ENCODE results near the gene PCK2. TPM values are rescaled to one million over a fixed set of nuclear protein-coding genes. Genes with fewer than 3 reads are reported as not detected.
"Not testable (repeated sequence)": the region's sequence is repeated elsewhere in the genome, so short reads cannot be mapped to it uniquely, and the experiment has no call there.

The PCK2 gene
- total RNA-seq, 1 donor = 13.0 TPM

DNA sequence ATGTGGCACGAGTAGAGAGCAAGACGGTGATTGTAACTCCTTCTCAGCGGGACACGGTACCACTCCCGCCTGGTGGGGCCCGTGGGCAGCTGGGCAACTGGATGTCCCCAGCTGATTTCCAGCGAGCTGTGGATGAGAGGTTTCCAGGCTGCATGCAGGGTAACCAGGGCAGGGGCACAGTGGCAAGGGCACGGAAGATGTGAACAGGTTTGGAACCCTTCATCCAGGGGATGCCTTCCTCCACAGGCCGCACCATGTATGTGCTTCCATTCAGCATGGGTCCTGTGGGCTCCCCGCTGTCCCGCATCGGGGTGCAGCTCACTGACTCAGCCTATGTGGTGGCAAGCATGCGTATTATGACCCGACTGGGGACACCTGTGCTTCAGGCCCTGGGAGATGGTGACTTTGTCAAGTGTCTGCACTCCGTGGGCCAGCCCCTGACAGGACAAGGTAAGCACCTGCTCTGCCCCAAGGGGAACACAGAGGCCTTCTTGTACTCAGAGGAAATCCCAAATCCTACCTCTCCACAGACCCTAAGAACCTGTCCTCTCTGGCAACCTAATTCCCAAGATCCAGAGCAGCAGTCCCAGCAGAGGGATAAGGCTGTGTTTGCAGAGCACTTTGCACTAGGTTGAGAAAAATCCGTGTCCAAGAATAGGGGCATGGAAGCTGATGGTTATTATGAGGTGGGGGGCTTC is 4.3 kb downstream of the PCK2 start:
- no peak overlapping the region for H3K4me3 ChIP-seq (ENCODE audit: low read depth, low read length)
- no peak for DNase-seq (ENCODE audit: low read depth)
- TF ChIP-seq, protein P1, sequence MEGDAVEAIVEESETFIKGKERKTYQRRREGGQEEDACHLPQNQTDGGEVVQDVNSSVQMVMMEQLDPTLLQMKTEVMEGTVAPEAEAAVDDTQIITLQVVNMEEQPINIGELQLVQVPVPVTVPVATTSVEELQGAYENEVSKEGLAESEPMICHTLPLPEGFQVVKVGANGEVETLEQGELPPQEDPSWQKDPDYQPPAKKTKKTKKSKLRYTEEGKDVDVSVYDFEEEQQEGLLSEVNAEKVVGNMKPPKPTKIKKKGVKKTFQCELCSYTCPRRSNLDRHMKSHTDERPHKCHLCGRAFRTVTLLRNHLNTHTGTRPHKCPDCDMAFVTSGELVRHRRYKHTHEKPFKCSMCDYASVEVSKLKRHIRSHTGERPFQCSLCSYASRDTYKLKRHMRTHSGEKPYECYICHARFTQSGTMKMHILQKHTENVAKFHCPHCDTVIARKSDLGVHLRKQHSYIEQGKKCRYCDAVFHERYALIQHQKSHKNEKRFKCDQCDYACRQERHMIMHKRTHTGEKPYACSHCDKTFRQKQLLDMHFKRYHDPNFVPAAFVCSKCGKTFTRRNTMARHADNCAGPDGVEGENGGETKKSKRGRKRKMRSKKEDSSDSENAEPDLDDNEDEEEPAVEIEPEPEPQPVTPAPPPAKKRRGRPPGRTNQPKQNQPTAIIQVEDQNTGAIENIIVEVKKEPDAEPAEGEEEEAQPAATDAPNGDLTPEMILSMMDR (IDR thresholded peaks at IDR 0.05; ENCODE audit: insufficient read depth, low read depth, low read length) = no peak

DNA sequence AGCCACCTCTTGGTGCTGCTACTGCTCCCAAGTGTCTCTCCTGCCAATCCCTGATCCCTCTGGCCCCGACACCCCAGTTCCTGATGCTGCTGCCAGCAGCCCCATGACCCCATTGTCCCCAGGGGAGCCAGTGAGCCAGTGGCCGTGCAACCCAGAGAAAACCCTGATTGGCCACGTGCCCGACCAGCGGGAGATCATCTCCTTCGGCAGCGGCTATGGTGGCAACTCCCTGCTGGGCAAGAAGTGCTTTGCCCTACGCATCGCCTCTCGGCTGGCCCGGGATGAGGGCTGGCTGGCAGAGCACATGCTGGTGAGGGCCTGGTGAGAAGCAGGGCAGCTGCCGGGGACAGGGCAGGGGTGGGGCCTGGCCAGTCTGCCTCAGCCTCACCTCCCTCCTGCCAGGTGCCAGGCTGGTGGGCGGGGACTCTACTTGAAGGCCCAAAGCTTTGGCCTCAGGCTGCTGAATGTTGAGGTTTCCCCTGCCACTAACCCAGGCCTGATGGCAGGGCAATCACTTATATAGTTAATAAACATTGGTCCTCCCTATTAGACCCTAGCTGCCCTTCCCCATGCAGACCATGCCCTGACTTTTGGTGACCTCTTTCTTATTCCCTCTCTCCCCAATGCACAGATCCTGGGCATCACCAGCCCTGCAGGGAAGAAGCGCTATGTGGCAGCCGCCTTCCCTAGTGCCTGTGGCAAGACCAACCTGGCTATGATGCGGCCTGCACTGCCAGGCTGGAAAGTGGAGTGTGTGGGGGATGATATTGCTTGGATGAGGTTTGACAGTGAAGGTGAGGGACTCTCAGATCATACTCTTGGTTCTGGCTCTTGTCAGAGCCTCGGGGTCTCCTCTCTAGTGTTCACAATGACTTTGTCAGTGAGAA is 5.1 kb downstream of the PCK2 start:
- H3K4me3 ChIP-seq (ENCODE audit: low read depth, low read length) = no peak overlapping the region
- TF ChIP-seq, protein P1 (IDR thresholded peaks at IDR 0.05; ENCODE audit: insufficient read depth, low read depth, low read length) = no peak
- no peak for DNase-seq (ENCODE audit: low read depth)

DNA sequence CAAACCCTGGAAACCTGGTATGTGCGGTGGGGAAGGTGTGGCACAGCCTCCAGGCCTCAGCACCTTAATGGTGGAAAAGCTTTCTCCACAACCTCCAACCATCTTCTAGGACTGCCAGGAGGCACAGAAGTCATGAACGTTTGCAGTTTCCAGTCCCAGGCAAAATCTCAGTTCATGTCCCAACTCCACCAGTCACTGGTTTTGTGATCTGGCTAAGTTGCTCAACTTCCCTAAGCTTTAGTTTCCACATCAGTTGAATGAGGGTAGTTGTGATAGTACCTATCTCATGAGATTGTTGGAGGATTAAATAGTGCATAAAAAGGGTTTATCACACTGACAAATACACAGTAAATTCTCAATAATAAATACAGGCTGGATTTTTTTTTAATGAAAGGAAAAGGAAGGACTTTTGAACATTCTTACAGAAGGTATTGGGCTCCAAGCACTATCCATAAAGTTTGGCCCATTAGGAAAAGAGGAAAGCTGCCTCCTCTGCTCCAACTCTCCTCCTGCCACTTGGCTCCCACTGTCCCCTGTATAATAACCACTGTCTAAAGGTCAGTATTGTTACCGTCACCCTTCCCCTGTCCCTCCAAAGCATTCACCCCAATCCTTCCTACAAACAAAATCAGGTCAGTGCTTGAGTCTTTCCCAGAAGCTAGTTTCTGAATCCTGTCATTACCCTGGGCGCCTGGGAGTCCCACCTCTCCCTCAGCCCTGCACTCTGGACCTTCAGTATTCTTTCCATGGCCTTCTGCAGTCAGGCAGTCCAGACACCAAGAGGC is 6.3 kb downstream of the PCK2 start:
- TF ChIP-seq, protein P1 (IDR thresholded peaks at IDR 0.05; ENCODE audit: insufficient read depth, low read depth, low read length) = no peak
- no peak overlapping the region for H3K4me3 ChIP-seq (ENCODE audit: low read depth, low read length)
- no peak for DNase-seq (ENCODE audit: low read depth)

DNA sequence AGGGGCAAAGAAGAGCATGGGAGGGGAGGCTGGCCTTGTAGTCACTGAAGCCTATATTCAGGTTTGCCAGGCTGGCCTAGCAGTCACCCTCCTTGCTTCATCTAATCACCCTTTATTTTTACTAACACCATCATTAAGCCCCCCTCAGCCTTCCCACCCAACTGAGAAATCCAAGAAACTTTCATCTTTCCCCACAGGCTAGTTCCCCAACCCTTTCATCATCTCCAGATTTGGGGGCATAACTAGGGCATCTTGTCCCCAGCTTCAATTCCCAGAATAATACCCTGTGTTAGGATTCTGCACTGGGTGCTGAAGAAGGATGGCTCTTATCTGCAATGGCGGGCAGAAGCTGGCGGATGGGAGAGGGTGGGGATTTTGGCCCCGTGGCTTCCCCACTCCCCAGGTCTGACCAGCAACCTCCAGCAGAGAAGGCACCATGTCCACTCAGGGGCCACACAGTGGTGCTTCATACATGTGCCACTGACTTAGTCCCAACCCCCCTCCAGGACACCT is 6.9 kb downstream of the PCK2 start:
- H3K4me3 ChIP-seq (ENCODE audit: low read depth, low read length) = no peak overlapping the region
- TF ChIP-seq, protein P1 (IDR thresholded peaks at IDR 0.05; ENCODE audit: insufficient read depth, low read depth, low read length) = no peak
- DNase-seq (ENCODE audit: low read depth) = no peak

DNA sequence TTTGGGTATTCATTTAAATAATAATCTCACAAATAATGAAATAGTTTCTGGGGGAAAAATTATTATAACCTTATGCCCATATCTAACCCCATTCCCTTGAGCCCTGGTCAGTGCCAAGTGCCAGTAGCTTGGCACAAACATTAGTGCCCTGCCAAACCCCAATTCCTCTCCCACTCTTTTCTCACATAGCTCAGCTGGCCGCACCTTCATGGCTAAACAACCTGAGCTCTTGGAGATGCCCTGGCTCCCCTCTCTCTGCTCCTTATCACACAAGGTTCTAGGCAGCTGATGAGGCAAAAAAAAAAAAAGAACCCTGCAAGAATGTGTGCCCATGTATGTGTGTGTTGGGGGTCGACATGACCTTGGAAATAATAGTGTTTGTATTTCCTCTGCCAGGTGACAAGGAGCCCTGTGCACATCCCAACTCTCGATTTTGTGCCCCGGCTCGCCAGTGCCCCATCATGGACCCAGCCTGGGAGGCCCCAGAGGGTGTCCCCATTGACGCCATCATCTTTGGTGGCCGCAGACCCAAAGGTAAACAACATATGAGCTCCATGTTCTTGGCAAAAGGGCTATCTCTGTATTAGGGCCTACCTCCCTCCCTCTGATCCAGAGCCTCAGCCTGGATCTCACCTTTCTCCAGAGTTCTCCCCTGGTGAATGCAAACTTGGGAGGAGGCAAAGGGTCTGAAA is 8.4 kb downstream of the PCK2 start:
- DNase-seq (ENCODE audit: low read depth) = no peak
- H3K4me3 ChIP-seq (ENCODE audit: low read depth, low read length) = no peak overlapping the region
- TF ChIP-seq, protein P1 (IDR thresholded peaks at IDR 0.05; ENCODE audit: insufficient read depth, low read depth, low read length) = no peak

DNA sequence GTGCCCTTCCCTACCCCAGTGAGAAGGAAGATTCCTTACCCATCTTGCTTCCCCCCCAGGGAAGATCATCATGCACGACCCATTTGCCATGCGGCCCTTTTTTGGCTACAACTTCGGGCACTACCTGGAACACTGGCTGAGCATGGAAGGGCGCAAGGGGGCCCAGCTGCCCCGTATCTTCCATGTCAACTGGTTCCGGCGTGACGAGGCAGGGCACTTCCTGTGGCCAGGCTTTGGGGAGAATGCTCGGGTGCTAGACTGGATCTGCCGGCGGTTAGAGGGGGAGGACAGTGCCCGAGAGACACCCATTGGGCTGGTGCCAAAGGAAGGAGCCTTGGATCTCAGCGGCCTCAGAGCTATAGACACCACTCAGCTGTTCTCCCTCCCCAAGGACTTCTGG is 9.3 kb downstream of the PCK2 start:
- TF ChIP-seq, protein P1 (IDR thresholded peaks at IDR 0.05; ENCODE audit: insufficient read depth, low read depth, low read length) = no peak
- no peak overlapping the region for H3K4me3 ChIP-seq (ENCODE audit: low read depth, low read length)
- no peak for DNase-seq (ENCODE audit: low read depth)

DNA sequence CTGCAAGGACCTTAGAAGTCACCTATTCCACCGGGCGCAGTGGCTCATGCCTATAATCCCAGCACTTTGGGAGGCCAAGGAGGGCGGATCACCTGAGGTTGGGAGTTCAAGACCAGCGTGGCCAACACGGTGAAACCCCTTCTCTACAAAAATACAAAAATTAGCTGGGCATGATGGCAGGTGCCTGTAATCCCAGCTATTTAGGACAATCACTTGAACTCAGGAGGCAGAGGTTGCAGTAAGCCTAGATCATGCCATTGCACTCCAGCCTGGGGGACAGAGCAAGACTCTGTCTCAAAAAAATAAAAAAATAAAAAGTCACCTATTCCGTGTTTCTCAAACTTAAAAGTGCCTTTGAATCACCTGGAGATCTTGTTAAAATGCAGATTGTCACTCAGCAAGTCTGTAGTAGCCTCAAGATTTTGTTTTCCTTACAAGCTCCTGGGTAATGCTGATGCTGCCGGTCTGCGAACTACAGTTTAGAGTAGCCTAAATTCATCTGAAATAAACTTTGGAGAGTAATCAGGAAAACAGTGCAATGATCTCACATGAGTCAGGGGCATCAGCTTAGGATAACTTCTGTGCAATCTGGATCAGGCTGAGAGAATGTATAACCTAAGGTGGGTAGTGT is 11.6 kb downstream of the PCK2 start:
- not testable (repeated sequence) for H3K4me3 ChIP-seq (ENCODE audit: low read depth, low read length); DNase-seq (ENCODE audit: low read depth)

Measured in fibroblast of villous mesenchyme (primary cell).